Brain microvascular endothelial cell (primary cell): Measurements from ENCODE around the gene ESYT1.

Experiments
- DNase-seq: peaks from one replicate; pipeline ENCODE4 v3.0.0-alpha.2; 2020
- H3K27ac ChIP-seq: fragments of 250-450 bp; sonication (Bioruptor Pico); 2 replicates; pipeline ENCODE4 v1.5.1; 2020; ENCODE audit warnings: mild to moderate bottlenecking, moderate library complexity
- H3K27me3 ChIP-seq: fragments of 250-450 bp; sonication (Bioruptor Pico); replicated peaks from 2 replicates; pipeline ENCODE4 v1.5.1; 2020; ENCODE audit warnings: mild to moderate bottlenecking
- H3K36me3 ChIP-seq: fragments of 250-450 bp; sonication (Bioruptor Pico); replicated peaks from 2 replicates; pipeline ENCODE4 v1.5.1; 2020; ENCODE audit warnings: mild to moderate bottlenecking
- H3K4me3 ChIP-seq: 2 replicates; pipeline ENCODE4 v1.5.1; 2011; ENCODE audit warnings: low read depth, mild to moderate bottlenecking, control low read depth, low read length, moderate library complexity
- in situ Hi-C: cut with HindIII; loops from 2 replicates; pipeline ENCODE4 v1.10.0; 2017; ENCODE audit warnings: low sequenced_read_pairs, low pct_ligation_motif_present
- TF ChIP-seq, protein P1 (sequence below): IDR thresholded peaks from 2 replicates; pipeline ENCODE4 v1.5.1; 2011; ENCODE audit warnings: low read depth, mild to moderate bottlenecking, moderate library complexity, low read length, control low read depth, inconsistent platforms; ENCODE audit errors: missing control alignments

ESYT1 gene

DNA sequence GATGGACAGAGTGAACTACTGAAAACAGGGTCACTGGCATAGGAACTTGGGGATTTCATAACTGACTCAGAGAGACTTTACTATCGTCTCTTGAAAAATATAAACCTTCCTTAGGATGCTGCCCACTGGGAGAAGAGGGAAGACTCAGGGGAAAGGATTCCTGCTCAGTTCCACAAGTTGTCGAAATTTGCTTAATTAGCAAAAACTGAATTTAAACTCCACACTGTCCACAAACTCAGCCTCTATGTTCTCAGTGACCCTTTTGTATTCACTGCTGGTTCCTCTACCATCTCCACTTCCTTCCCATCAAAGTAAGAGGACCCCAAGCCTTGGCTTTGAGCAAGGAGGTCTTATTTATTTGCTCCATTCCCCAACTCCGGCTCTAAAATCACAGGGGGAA lies 17.1 kb downstream of the ESYT1 start:
- no peak for DNase-seq
- TF ChIP-seq, protein P1, sequence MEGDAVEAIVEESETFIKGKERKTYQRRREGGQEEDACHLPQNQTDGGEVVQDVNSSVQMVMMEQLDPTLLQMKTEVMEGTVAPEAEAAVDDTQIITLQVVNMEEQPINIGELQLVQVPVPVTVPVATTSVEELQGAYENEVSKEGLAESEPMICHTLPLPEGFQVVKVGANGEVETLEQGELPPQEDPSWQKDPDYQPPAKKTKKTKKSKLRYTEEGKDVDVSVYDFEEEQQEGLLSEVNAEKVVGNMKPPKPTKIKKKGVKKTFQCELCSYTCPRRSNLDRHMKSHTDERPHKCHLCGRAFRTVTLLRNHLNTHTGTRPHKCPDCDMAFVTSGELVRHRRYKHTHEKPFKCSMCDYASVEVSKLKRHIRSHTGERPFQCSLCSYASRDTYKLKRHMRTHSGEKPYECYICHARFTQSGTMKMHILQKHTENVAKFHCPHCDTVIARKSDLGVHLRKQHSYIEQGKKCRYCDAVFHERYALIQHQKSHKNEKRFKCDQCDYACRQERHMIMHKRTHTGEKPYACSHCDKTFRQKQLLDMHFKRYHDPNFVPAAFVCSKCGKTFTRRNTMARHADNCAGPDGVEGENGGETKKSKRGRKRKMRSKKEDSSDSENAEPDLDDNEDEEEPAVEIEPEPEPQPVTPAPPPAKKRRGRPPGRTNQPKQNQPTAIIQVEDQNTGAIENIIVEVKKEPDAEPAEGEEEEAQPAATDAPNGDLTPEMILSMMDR: no peak
- Histone ChIP-seq H3K36me3 (peaks cover 35% of the 10 kb centered on the region), H3K27me3 (no peaks in the 10 kb centered on the region), H3K4me3 (no peak overlapping the region), H3K27ac (no peak overlapping the region)
- in situ Hi-C loops: no loop called here

DNA sequence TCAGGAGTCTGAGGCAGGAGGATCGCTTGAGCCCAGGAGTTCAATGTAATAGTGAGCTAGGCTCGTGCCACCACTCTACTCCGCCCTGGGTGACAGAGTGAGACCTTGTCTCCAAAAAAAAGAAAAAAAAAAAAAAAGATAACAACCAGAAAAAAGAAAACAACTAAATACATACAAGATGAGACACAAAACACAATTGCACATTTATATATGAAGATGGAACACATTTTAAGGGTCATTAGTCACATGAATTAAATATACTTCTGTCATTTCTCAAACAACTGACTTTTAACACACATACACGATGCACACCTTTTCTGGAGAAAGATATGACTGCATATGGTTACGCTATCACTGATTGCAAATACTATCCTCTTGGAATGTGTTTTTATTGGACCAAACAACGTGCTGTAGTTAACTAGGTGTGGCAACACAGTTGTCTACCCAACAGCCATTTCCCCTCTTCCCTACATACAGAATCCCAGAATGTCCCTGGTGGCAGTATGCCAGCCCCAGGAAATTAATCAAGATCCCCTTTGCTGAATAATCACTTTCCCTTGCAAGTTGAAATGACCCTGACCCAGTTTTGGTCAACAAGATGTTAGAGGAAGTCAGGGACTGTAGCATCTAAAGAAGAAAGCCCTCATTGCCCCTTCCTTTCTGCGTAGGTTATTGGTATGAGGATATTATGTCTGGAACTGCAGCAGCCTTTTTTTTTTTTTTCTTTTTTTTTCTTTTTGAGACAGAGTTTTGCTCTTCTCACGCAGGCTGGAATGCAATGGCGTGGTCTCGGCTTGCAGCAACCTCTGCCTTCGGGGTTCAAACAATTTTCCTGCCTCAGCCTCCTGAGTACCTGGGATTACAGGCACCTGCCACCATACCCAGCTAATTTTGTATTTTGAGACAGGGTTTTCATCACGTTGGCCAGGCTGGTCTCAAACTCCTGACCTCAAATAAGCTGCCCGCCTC lies 18.7 kb downstream of the ESYT1 start:
- in situ Hi-C loops: no loop called here
- H3K4me3 ChIP-seq: no peak overlapping the region
- no peak for DNase-seq
- TF ChIP-seq, protein P1: no peak
- no peak overlapping the region for H3K27ac ChIP-seq
- no peaks in the 10 kb centered on the region for H3K27me3 ChIP-seq
- peaks cover 23% of the 10 kb centered on the region for H3K36me3 ChIP-seq

DNA sequence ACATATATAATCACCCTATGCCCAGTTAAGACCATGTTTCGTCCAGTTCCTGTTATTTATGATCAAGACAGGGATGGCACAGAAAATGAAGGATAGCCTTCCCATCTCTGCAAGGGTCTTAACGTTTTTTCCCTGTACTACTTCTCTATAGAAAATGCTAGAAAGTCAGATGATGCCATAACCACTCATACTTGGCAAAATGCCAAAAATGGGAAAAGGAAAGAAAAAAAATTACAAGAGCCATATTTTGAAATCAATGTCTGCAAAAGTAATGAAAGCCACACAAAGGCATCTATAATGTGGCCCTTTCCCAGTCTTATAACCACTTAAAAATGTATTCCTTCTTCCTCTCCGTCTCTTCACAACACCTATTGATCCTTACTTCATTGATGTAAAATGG lies 22.5 kb downstream of the ESYT1 start:
- TF ChIP-seq, protein P1: no peak
- in situ Hi-C loops: no loop called here
- H3K27me3 ChIP-seq: no peaks in the 10 kb centered on the region
- DNase-seq: no peak
- no peaks in the 10 kb centered on the region for H3K36me3 ChIP-seq
- H3K27ac ChIP-seq: no peak overlapping the region
- H3K4me3 ChIP-seq: no peak overlapping the region

DNA sequence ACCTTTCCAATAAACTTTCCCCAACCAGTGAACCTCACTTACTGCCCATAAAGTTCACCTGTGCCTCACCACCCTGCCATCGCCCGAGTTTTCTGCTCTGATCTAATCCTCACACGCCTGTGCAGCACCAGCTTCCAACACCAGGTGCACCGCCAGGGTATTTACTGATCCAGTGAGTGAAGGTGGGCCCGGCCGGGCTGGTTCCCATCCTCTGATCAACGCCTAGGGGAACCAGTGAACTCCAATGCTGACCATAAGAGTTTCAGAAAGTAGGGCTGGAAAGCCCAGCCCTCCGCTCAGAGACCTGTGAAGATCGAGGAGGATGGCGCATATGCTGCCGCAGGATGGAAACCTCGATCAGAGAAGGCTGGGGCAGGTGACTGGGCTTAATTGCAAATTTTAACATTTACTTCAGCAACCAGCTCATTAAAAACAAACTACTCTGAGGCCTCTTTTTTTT lies 23.6 kb downstream of the ESYT1 start:
- Histone ChIP-seq H3K4me3 (peak overlapping the region; percentile 74), H3K36me3 (no peaks in the 10 kb centered on the region), H3K27me3 (no peaks in the 10 kb centered on the region), H3K27ac (peak overlapping the region; percentile 50)
- no peak for DNase-seq
- in situ Hi-C loops: no loop called here
- TF ChIP-seq, protein P1: peak; percentile 66

DNA sequence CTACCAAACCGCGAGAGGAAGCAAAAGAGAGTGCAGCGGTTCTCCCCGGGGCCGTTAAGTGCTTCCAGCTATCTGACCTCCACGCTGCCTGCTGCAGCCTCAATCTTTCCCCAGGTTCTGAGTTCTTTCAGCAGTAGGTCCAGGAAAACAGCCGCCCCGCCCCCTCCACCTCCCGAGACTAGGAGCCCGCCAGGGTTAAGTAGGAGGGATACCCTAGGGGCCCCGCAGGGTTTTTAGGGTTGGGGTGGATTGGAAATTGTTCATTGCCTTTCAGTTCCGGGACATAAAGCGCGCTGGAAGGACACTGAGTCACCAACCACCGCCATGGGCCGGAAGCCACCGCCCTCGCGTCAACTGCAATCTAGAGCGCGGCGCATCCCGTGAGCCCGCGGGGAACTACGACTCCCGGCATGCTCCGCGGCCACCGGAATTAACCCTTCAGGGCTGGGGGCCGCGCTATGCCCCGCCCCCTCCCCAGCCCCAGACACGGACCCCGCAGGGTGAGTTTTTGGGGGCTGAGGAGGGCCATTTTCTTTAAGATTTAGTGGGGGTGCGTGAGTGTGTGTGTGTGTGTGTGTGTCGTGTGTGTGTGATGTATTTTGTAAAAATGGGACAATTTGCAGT lies 24.2 kb downstream of the ESYT1 start, which contains the start of gene MYL6B:
TSS of gene MYL6B (plus strand) at position 456 of the 624 bp plus-strand sequence. CDS start 1,332 bp downstream, outside the sequence.
- peak within 1 kb of the TSS; percentile 50 for H3K27ac ChIP-seq
- H3K4me3 ChIP-seq: peak within 1 kb of the TSS; percentile 74
- H3K36me3 ChIP-seq: no peaks in the 10 kb centered on the region
- H3K27me3 ChIP-seq: no peaks in the 10 kb centered on the region
- DNase-seq: peak; percentile 88
- TF ChIP-seq, protein P1: no peak
- in situ Hi-C loops: no loop called here
